ENCODE data around the gene CNTNAP2.

Gene CNTNAP2

DNA sequence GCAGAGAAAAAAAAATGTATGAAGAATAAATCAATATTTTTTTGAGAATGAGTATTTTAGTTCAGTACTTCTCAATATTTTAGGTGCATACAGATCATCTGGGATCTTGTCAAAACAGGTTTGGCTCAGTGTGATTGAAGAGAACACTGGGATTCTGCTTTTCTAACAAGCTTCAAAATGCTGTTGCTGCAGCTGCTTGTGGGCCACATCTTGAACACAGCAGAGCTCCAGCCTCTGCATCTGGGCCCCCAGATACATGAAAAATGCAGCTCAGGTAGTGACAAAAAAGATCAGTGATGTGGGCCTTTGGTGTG, 1296.9 kb downstream of the CNTNAP2 start:
- TF ChIP-seq GATA2 (IDR thresholded peaks at IDR 0.05; ENCODE audit: low read depth, low read length) (no peak), GATA3 (IDR thresholded peaks at IDR 0.05; ENCODE audit: low read depth, low read length) (no peak)

DNA sequence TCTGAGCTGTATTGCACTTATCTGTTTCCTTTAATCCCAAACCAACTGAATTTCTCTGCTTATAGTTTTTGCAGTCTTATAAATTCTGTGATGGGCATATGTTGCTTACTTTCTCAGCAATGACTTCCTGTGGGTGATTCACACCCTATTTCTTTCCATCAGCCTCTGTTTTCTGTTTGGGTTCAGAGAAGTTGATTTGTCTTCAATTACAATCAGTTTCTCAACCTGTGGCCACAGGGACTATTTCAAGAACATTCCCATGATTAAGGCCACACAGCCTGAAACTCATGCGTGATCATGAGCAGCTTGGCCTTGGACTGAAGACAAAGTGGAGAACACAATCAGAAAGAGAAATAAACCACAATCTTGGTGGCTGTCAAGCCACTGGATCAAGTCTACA, 1299.4 kb downstream of the CNTNAP2 start:
- TF ChIP-seq GATA2 (IDR thresholded peaks at IDR 0.05; ENCODE audit: low read depth, low read length) (no peak), GATA3 (IDR thresholded peaks at IDR 0.05; ENCODE audit: low read depth, low read length) (no peak)

DNA sequence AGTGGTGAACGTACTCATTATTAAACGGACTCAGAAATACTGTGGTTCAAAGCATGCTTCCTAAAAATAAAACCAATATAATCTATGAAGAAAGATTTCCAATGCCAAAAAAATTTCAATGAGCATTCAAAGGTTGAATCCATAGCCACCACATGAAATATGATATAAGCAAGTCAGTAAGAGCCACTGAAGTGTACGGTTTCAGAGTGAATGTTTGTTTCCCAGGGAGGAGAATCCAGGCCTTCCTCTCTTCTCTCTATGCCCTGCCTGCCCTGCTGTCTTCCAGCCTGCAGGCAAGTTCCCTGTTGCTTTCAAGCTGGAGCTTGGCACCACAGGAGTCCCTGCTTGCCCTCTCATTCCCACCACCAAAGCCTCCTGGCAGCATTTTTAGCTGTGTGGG, 1302.4 kb downstream of the CNTNAP2 start:
- TF ChIP-seq GATA2 (IDR thresholded peaks at IDR 0.05; ENCODE audit: low read depth, low read length) (no peak), GATA3 (IDR thresholded peaks at IDR 0.05; ENCODE audit: low read depth, low read length) (no peak)

DNA sequence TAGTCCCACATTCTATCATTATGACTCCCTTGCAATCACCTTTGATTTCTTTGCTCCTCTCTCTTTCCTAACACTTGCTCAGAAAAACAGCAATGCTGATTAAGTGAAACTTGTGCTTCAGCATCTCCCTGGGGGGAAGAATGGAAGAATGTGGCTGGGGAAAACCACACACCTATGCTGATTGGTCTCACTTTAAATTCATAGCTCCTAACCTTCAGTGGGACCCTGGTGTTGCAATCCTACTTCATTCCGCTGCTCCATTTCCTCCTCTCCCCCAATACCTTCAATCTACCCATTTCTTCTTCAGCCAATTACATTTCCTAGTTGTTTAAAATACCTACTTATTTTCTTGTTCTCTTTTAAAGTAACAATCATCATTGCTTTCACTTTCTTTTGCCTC, 1307.3 kb downstream of the CNTNAP2 start:
- TF ChIP-seq GATA2 (IDR thresholded peaks at IDR 0.05; ENCODE audit: low read depth, low read length) (no peak), GATA3 (IDR thresholded peaks at IDR 0.05; ENCODE audit: low read depth, low read length) (no peak)

- TF ChIP-seq GATA3 (IDR thresholded peaks at IDR 0.05; ENCODE audit: low read depth, low read length) (no peak), GATA2 (IDR thresholded peaks at IDR 0.05; ENCODE audit: low read depth, low read length) (no peak)
Observed at GRCh38 chr7:147428075-147428474, 1311.5 kb downstream of the CNTNAP2 start.

DNA sequence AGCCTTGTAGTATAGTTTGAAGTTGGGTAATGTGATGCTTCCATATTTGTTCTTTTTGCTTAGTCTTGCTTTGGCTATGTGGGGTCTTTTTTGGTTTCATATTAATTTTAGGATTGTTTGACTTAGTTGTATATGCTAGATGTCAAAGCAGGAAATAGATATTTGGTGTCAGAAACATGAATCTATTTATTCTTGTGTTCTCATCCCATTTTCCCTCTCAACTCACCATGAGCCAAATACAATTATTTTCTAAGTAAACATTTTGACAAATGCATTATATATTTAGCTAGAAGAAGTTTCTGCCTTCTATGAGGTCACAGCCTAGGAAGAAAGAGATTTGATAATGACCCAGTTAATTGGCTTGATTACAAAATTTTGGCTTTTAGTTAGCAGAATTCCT, 1313.4 kb downstream of the CNTNAP2 start:
- no peak for TF ChIP-seq GATA3 (IDR thresholded peaks at IDR 0.05; ENCODE audit: low read depth, low read length)
- no peak for TF ChIP-seq GATA2 (IDR thresholded peaks at IDR 0.05; ENCODE audit: low read depth, low read length)

DNA sequence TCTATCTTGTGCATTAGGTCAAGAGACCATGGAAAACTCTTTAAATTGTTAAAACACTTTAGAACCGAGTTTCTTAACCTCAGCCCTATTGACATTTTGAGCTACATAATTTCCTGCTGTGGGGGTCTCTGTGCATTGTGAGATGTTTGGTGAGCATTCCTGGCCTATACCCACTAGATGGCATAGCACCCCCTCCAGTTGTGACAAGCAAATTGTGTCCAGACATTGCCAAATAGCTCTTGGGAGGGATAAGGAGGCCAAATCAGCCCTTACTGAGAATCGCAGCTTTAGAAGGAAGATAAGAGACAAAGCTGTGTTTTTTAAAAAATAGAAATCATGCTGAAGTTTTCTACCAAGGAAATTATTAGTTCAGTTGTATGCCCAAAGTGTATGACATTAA, 1315.5 kb downstream of the CNTNAP2 start:
- no peak for TF ChIP-seq GATA2 (IDR thresholded peaks at IDR 0.05; ENCODE audit: low read depth, low read length)
- TF ChIP-seq GATA3 (IDR thresholded peaks at IDR 0.05; ENCODE audit: low read depth, low read length): no peak

DNA sequence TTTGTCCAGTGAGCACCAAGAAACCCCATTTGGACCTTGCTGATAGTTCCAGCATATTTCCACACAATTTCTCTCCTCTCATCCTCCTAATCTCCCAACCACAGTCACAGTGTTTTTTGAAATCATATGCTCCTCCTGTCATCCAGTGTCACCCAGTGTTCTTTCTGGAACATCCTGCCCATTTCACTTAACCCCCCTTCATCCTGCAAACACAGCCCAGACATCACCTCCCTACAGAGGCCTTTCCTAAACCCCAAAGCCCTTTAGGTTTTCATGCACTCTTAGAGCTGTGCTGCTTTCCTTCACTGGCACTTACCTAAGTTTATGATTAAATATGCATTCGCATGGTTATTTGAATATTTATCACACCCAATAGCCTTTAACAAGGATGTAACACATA, 1316.0 kb downstream of the CNTNAP2 start:
- TF ChIP-seq GATA3 (IDR thresholded peaks at IDR 0.05; ENCODE audit: low read depth, low read length): no peak
- TF ChIP-seq GATA2 (IDR thresholded peaks at IDR 0.05; ENCODE audit: low read depth, low read length): no peak

GRCh38 chr7:147436718-147437117, 1320.1 kb downstream of the CNTNAP2 start:
- TF ChIP-seq GATA2 (IDR thresholded peaks at IDR 0.05; ENCODE audit: low read depth, low read length) (no peak), GATA3 (IDR thresholded peaks at IDR 0.05; ENCODE audit: low read depth, low read length) (no peak)

DNA sequence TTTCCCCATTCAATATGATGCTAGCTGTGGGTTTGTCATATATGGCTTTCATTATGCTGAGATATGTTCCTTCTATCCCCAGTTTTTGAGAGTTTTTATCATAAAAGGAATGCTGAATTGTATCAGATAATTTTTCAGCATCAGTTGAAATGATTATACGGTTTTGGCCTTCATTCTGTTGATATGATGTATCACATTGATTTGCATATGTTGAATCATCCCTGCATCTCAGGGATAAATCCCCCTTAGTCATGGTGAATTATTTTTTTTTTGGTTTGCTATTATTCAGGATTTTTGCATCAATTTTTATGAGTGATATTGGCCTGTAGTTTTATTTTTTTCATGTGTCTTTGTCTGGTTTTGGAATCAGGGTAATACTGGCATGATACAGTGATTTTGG, 1321.6 kb downstream of the CNTNAP2 start:
- TF ChIP-seq GATA2 (IDR thresholded peaks at IDR 0.05; ENCODE audit: low read depth, low read length): no peak
- TF ChIP-seq GATA3 (IDR thresholded peaks at IDR 0.05; ENCODE audit: low read depth, low read length): no peak

GRCh38 chr7:147443942-147444341, 1327.3 kb downstream of the CNTNAP2 start:
- peak; percentile 89 for TF ChIP-seq GATA3 (IDR thresholded peaks at IDR 0.05; ENCODE audit: low read depth, low read length)
- TF ChIP-seq GATA2 (IDR thresholded peaks at IDR 0.05; ENCODE audit: low read depth, low read length): peak; percentile 89

GRCh38 chr7:147452816-147453215, 1336.2 kb downstream of the CNTNAP2 start:
- TF ChIP-seq GATA3 (IDR thresholded peaks at IDR 0.05; ENCODE audit: low read depth, low read length) (no peak), GATA2 (IDR thresholded peaks at IDR 0.05; ENCODE audit: low read depth, low read length) (no peak)

DNA sequence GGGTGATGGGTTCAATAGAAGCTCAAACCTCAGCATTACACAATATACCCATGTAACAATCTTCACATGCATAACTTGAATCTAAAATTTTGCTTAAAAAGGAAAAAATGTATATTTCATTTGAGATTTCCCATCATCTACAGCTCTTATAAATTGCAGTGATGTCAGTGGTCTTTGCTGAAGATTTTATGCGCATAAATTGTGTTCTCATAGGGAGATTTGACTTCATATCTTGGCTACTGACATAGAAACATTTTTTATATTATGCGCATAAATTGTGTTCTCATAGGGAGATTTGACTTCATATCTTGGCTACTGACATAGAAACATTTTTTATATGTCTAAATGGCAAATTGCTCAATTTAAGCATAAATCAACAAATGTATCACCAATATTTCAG, 1348.6 kb downstream of the CNTNAP2 start:
- TF ChIP-seq GATA2 (IDR thresholded peaks at IDR 0.05; ENCODE audit: low read depth, low read length): no peak
- TF ChIP-seq GATA3 (IDR thresholded peaks at IDR 0.05; ENCODE audit: low read depth, low read length): no peak

DNA sequence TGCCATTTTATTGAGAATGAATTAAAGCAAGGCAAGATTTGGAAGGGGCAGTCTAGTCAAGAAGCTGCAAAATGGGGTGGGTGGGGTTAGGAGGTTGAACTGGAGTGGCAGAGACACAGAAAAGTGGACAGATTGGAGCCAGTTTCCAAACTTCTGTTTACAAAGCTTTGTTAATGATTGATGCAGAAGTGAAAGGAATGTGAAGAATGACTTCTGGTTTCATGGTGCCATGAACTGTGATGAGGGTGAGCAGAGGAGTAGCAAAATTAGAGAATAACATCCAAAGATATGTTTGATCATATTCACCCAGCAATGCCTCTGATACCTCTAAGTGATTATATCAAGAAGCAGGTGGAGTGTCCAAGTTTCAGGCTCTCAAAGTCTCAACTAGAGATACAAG, 1356.0 kb downstream of the CNTNAP2 start:
- TF ChIP-seq GATA3 (IDR thresholded peaks at IDR 0.05; ENCODE audit: low read depth, low read length) (no peak), GATA2 (IDR thresholded peaks at IDR 0.05; ENCODE audit: low read depth, low read length) (no peak)

- TF ChIP-seq GATA3 (IDR thresholded peaks at IDR 0.05; ENCODE audit: low read depth, low read length): peak; percentile 94
- peak; percentile 78 for TF ChIP-seq GATA2 (IDR thresholded peaks at IDR 0.05; ENCODE audit: low read depth, low read length)
Observed at GRCh38 chr7:147474862-147475261, 1358.3 kb downstream of the CNTNAP2 start.

DNA sequence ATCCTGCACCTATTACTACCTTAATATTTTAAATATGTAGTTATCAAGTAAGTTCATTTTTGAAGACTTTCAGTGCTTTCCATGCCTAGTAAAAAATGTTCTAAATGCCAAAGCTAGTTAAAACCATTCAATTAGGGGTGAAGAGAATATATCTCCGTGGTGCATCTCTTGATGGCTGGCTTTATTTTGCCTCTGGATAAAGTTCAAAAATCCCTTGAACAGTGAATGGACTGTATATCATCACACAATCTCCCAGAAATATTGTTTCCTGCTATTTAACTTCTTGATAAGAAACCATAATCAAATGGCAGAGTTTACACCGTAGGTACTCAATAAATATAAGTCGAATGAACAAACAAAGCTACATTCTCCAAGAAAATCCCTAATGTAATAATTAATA, 1360.9 kb downstream of the CNTNAP2 start:
- TF ChIP-seq GATA2 (IDR thresholded peaks at IDR 0.05; ENCODE audit: low read depth, low read length) (peak; percentile 54), GATA3 (IDR thresholded peaks at IDR 0.05; ENCODE audit: low read depth, low read length) (peak; percentile 64)
